ENCODE measurements around the gene ZBTB49. TPM values are rescaled to one million over a fixed set of nuclear protein-coding genes. Genes with fewer than 3 reads are reported as not detected.
"Not testable (repeated sequence)": the region's sequence is repeated elsewhere in the genome, so short reads cannot be mapped to it uniquely, and the experiment has no call there.

ZBTB49 gene
- total RNA-seq, 2 experiments from 2014 or later, result 5.5 to 6.0 TPM

- POLR2A ChIA-PET, result no interaction called here
- CTCF ChIA-PET, result no interaction called here
Measured at GRCh38 chr4:4344915-4345527, 55.0 kb downstream of the ZBTB49 start.

- ChIA-PET POLR2A (no interaction called here), CTCF (no interaction called here)
Measured at GRCh38 chr4:4347585-4347984, 57.5 kb downstream of the ZBTB49 start.

DNA sequence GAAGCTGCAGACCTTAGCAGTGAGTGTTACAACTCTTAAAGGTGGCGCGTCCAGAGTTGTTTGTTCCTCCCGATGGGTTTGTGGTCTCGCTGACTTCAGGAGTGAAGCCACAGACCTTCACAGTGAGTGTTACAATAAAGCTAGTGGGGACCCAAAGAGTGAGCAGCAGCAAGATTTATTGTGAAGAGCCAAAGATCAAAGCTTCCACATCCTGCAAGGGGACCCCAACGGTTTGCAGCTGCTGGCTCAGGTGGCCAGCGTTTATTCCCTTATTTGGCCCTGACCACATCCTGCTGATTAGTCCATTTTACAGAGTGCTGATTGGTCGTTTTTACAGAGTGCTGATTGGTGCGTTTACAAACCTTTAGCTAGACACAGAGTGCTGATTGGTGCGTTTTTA, 58.5 kb downstream of the ZBTB49 start:
- CTCF ChIA-PET, result not testable (repeated sequence)

GRCh38 chr4:4349867-4350266, 59.8 kb downstream of the ZBTB49 start:
- ChIA-PET CTCF (no interaction called here), POLR2A (no interaction called here)

More for the DNA sequence above, 58.5 kb downstream of the ZBTB49 start:
- POLR2A ChIA-PET, result not testable (repeated sequence)

DNA sequence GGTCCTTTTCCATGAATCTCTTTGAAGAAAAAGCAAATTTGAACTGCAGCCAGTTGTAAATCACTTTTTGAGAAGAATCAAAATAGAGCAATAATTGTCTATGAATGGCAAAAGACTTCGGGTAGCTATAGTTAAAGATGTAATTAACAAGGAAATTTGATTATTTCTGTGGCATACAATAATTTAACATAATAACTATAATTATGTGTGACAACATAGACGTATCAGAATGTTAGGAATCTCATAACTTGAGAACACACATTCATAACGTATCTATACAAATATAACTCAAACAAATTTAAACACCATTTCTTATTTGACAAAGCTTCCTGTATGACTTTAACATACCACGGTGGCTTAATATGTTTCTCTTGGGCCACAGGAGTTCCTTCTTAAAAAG, 60.9 kb downstream of the ZBTB49 start:
- ChIA-PET POLR2A (no interaction called here), CTCF (no interaction called here)

- POLR2A ChIA-PET, result no interaction called here
- CTCF ChIA-PET, result no interaction called here
Measured at GRCh38 chr4:4355302-4355701, 65.3 kb downstream of the ZBTB49 start.

DNA sequence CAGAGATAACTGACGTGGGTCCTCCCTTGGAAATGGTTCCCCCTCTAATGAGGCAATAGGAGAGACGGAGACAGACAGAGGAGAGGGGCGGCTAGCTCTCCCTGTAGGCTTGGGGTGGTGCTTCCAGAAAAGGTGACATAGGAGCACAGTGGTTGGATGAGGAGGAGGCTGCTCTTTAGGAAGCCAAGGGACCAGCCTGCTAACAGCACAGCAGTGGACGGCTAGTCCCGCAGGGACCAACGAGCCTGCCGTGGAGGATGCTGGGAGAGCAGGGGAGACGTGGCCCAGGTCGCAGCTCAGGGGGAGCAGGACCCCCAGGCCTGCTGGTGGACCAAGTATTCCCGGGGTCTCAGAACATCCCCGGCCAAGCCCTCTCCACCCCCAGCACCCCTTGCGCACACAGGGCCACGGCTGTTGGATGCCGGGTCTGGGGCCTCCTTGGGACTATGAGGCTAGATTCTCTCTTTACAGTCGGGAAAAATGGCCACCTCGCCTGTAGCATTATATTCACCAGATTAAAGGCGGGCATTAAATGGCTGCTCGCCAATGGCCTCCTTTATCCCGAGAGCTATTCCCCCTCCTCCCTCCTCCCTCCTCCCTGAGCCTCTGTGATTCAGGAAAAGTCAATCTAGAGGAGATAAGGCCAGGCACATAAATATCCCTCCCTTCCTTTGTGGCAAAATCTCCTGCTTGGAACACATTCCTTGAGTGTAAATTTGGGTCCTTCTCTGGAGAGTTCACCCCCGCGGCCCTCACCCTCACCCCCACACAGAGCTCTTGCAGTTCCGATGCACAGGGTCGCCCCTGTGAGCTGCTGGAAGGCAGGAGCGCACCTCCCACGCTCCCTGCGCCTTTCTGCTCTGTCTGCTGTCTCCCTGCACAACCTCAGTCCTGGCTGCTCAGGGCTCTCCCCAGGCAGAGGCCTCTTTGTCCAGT, 66.3 kb downstream of the ZBTB49 start:
- CTCF ChIA-PET, result interaction anchor here (0.6 kb wide), 1 partner anchor 137 kb away, joined by 3 read pairs; no protein-coding TSS in a partner anchor
- POLR2A ChIA-PET, result no interaction called here

GRCh38 chr4:4358093-4358854, 68.2 kb downstream of the ZBTB49 start:
- POLR2A ChIA-PET, result no interaction called here
- CTCF ChIA-PET, result no interaction called here

DNA sequence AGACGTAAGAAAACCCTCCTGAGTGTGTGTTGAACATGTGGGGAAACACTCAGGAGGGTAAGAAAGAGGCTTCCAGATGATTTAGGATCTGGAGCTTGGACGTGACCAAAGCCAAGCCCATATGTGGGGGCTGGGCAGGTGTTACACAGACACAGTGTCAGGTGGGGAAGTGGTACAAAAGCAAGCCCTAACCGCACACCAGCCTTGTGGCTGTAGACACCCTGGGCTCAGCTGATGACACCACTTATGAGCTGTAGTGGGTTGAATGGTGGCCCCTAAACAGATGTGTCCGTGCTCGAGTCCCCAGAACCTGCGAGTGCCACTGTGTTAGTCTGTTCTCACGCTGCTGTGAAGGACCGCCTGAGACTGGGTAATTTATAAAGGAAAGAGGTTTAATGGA, 71.8 kb downstream of the ZBTB49 start:
- CTCF ChIA-PET, result no interaction called here
- POLR2A ChIA-PET, result no interaction called here

- CTCF ChIA-PET, result no interaction called here
- POLR2A ChIA-PET, result no interaction called here
Measured at GRCh38 chr4:4362991-4363697, 73.1 kb downstream of the ZBTB49 start.

DNA sequence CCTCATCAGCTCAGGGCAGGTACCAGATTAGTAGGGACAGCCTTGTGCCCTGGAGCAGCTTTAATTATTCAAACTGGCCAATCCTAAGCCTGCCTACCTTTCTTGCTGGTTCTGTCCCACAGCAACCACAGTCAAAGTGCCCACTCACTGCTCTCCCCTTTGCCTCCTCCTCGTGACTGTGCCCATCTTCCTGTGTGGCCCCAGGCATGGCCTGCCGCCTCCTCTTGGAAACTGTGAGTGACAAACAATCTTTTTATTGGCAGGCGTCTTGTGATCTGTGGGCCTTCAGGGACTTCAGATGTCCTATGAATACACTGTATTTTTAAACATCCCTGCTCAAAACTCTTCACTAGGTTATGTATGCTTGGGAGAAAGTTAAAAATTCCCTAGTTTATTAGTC, 74.0 kb downstream of the ZBTB49 start:
- POLR2A ChIA-PET, result no interaction called here
- CTCF ChIA-PET, result no interaction called here

- ChIA-PET CTCF (no interaction called here), POLR2A (no interaction called here)
Measured at GRCh38 chr4:4364486-4365208, 74.6 kb downstream of the ZBTB49 start.

GRCh38 chr4:4368809-4369580, 78.9 kb downstream of the ZBTB49 start:
- ChIA-PET POLR2A (no interaction called here), CTCF (no interaction called here)

Other genes with a start within 250 kb of the ZBTB49 start
- gene OTOP1, start 63.3 kb upstream of the ZBTB49 start, total RNA-seq, result not detected
- gene TMEM128, start 42.0 kb upstream of the ZBTB49 start, total RNA-seq, result 10 to 100 TPM; 24.1 to 25.9 TPM
- gene LYAR, start 97 bp upstream of the ZBTB49 start, total RNA-seq, result 10 to 100 TPM; 96.5 to 97.6 TPM
- 10 to 100 TPM; 11.7 to 12.0 TPM for gene NSG1, start 96.9 kb downstream of the ZBTB49 start, total RNA-seq